ENCODE data around the gene FBXO31. TPM values are rescaled to one million over a fixed set of nuclear protein-coding genes. Genes with fewer than 3 reads are reported as not detected.

The FBXO31 gene
- total and polyA plus RNA-seq, 9 of the 15 experiments (the other 6 are each of a cell fraction or from before 2014, with no cell fraction given), result 0.18 to 33.3 (median 10.9) TPM

DNA sequence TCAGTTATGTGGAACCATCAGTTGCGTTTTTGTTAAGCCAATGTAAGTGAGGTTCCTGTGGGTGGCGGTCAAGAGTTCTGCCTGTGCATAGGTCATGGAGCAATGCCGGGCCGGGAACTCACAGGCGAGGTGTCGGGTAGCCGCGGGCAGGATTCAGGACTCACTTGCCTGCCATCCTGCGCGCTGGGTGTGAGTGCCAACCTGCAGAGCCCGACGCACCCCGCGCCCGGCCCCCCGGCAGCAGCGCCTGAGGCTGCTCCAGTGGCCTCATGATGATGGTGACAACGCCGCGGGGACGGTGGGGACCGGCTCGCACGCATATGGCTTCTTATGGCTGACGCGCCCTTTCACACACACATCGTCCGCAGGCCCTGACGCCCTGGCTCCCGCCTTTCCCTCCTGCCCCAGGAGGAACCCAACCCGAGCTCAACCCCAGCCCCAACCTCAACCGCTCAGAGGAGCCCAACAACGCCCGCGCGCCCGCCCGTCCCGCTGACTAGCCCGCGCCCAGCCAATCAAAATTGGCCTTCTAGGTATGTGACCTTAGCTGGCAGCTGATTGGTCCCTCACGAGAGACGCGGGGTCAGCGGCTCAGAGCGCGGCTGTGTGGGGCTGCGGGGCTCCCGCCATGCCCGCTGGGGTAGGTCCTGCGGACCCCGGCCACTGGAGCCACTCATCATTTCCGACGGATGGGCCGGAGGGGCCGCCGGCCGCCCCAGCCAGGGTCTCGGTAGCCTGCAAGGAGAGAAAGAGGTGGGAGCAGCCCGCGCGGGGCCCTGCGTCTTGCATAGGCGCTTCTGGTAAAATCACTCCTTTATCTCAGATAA lies 66.4 kb downstream of the FBXO31 start, which contains the start of gene C16orf95 (continued):
- TF ChIP-seq TCF7 (IDR thresholded peaks at IDR 0.05; ENCODE audit: borderline replicate concordance), result no peak
- TF ChIP-seq NONO (IDR thresholded peaks at IDR 0.05; ENCODE audit: low read depth in 2 of 2, low read length in 1 of 2), result peak; percentile 37 to 61; a peak in 3 of 4 replicates
- TF ChIP-seq, protein P1, sequence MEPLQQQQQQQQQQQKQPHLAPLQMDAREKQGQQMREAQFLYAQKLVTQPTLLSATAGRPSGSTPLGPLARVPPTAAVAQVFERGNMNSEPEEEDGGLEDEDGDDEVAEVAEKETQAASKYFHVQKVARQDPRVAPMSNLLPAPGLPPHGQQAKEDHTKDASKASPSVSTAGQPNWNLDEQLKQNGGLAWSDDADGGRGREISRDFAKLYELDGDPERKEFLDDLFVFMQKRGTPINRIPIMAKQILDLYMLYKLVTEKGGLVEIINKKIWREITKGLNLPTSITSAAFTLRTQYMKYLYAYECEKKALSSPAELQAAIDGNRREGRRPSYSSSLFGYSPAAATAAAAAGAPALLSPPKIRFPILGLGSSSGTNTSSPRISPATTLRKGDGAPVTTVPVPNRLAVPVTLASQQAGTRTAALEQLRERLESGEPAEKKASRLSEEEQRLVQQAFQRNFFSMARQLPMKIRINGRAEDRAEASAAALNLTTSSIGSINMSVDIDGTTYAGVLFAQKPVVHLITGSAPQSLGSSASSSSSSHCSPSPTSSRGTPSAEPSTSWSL (CRISPR knock-in tag; IDR thresholded peaks at IDR 0.05; ENCODE audit: borderline replicate concordance), result no peak
- TF ChIP-seq, protein P2, sequence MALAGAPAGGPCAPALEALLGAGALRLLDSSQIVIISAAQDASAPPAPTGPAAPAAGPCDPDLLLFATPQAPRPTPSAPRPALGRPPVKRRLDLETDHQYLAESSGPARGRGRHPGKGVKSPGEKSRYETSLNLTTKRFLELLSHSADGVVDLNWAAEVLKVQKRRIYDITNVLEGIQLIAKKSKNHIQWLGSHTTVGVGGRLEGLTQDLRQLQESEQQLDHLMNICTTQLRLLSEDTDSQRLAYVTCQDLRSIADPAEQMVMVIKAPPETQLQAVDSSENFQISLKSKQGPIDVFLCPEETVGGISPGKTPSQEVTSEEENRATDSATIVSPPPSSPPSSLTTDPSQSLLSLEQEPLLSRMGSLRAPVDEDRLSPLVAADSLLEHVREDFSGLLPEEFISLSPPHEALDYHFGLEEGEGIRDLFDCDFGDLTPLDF (CRISPR knock-in tag; IDR thresholded peaks at IDR 0.05), result peak; percentile 70; the same call in 1 of the 2 replicates
- no peak for TF ChIP-seq SNRNP70 (optimal IDR thresholded peaks at IDR 0.05; ENCODE audit: low read depth, low read length)
- TF ChIP-seq, protein P3, sequence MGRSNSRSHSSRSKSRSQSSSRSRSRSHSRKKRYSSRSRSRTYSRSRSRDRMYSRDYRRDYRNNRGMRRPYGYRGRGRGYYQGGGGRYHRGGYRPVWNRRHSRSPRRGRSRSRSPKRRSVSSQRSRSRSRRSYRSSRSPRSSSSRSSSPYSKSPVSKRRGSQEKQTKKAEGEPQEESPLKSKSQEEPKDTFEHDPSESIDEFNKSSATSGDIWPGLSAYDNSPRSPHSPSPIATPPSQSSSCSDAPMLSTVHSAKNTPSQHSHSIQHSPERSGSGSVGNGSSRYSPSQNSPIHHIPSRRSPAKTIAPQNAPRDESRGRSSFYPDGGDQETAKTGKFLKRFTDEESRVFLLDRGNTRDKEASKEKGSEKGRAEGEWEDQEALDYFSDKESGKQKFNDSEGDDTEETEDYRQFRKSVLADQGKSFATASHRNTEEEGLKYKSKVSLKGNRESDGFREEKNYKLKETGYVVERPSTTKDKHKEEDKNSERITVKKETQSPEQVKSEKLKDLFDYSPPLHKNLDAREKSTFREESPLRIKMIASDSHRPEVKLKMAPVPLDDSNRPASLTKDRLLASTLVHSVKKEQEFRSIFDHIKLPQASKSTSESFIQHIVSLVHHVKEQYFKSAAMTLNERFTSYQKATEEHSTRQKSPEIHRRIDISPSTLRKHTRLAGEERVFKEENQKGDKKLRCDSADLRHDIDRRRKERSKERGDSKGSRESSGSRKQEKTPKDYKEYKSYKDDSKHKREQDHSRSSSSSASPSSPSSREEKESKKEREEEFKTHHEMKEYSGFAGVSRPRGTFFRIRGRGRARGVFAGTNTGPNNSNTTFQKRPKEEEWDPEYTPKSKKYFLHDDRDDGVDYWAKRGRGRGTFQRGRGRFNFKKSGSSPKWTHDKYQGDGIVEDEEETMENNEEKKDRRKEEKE (IDR thresholded peaks at IDR 0.05; ENCODE audit: borderline replicate concordance in 1 of 2, control insufficient read depth in 1 of 2, low read depth in 2 of 2, low read length in 1 of 2), result no peak
- TF ChIP-seq DNMT1 (IDR thresholded peaks at IDR 0.05), result no peak
- TF ChIP-seq FOXP1 (CRISPR knock-in tag; IDR thresholded peaks at IDR 0.05), result no peak
- TF ChIP-seq, protein P4, sequence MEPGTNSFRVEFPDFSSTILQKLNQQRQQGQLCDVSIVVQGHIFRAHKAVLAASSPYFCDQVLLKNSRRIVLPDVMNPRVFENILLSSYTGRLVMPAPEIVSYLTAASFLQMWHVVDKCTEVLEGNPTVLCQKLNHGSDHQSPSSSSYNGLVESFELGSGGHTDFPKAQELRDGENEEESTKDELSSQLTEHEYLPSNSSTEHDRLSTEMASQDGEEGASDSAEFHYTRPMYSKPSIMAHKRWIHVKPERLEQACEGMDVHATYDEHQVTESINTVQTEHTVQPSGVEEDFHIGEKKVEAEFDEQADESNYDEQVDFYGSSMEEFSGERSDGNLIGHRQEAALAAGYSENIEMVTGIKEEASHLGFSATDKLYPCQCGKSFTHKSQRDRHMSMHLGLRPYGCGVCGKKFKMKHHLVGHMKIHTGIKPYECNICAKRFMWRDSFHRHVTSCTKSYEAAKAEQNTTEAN (CRISPR knock-in tag; IDR thresholded peaks at IDR 0.05), result peak; percentile 85; the same call in 1 of the 2 replicates
- TF ChIP-seq BACH1 (tag; IDR thresholded peaks at IDR 0.05), result no peak
- TF ChIP-seq, protein P5, sequence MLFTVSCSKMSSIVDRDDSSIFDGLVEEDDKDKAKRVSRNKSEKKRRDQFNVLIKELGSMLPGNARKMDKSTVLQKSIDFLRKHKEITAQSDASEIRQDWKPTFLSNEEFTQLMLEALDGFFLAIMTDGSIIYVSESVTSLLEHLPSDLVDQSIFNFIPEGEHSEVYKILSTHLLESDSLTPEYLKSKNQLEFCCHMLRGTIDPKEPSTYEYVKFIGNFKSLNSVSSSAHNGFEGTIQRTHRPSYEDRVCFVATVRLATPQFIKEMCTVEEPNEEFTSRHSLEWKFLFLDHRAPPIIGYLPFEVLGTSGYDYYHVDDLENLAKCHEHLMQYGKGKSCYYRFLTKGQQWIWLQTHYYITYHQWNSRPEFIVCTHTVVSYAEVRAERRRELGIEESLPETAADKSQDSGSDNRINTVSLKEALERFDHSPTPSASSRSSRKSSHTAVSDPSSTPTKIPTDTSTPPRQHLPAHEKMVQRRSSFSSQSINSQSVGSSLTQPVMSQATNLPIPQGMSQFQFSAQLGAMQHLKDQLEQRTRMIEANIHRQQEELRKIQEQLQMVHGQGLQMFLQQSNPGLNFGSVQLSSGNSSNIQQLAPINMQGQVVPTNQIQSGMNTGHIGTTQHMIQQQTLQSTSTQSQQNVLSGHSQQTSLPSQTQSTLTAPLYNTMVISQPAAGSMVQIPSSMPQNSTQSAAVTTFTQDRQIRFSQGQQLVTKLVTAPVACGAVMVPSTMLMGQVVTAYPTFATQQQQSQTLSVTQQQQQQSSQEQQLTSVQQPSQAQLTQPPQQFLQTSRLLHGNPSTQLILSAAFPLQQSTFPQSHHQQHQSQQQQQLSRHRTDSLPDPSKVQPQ (CRISPR knock-in tag; IDR thresholded peaks at IDR 0.05; ENCODE audit: borderline replicate concordance), result no peak
- TF ChIP-seq CXXC5 (CRISPR knock-in tag; IDR thresholded peaks at IDR 0.05), result peak; percentile 92
- TF ChIP-seq ZNF133 (CRISPR knock-in tag; IDR thresholded peaks at IDR 0.05), result no peak
- TF ChIP-seq CEBPG (CRISPR knock-in tag; IDR thresholded peaks at IDR 0.05), result peak; percentile 67; the same call in 1 of the 2 replicates
- peak in 1 of 2 experiments; percentile 57; a peak in 2 of 4 replicates for TF ChIP-seq CEBPG (tag; conservative IDR thresholded peaks at IDR 0.05 in 1 of 2, IDR thresholded peaks at IDR 0.05 in 1 of 2)

All from K562 (cell line).